Lung microvascular endothelial cell (primary cell): ENCODE measurements around the gene PPP1R3F. TPM values are rescaled to one million over a fixed set of nuclear protein-coding genes. Genes with fewer than 3 reads are reported as not detected.
"Not testable (repeated sequence)": the region's sequence is repeated elsewhere in the genome, so short reads cannot be mapped to it uniquely, and the experiment has no call there.

ENCODE experiments used
- DNase-seq, 2 donors: peaks; one replicate each; pipeline versions ENCODE4 v3.0.0 to v3.0.0-alpha.2; 2010; ENCODE audit warnings: low read depth in 2 of 2
- total RNA-seq: library from RNA; depleted of rRNA; stranded (reverse); fragments of >200 nt; gene quantifications from 2 replicates; pipeline ENCODE4 v1.2.1, GENCODE V29; 2014

PPP1R3F gene
- total RNA-seq, 1 donor from 2014 or later = 4.6 TPM

- no peak for DNase-seq
Observed at GRCh38 chrX:49312176-49312575, 42.6 kb downstream of the PPP1R3F start.

GRCh38 chrX:49316085-49316484, 46.5 kb downstream of the PPP1R3F start:
- no peak for DNase-seq

- not testable (repeated sequence) for DNase-seq
Observed at GRCh38 chrX:49321737-49322136, 52.1 kb downstream of the PPP1R3F start, which contains the start of gene GAGE12J. TSS of gene GAGE12J (plus strand) at chrX:49322037. CDS start at chrX:49323194, 1,157 bp downstream.

DNA sequence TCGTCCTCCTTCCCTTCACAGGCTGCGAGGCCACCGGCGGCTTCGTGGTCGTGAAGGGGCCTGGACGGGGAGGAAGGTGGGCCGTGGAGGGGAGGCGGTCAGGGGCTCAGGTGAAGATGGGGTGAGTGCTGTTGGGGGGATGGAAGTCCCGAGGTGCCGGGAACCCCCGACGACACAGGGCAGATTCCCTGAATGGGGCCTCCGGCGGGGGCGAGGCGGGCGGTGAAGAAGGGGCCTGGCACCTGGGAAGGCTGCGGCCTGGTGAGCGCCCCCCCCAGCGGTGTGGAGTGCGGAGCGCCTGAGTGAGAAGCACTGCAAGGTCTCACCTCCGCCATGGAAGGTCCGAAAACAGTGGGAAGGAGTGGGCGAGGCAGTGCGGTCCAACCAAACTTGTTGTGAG, 52.7 kb downstream of the PPP1R3F start:
- DNase-seq = not testable (repeated sequence)

- not testable (repeated sequence) for DNase-seq
Observed at GRCh38 chrX:49323735-49324134, 54.1 kb downstream of the PPP1R3F start.

- DNase-seq = not testable (repeated sequence)
Observed at GRCh38 chrX:49330421-49330820, 60.8 kb downstream of the PPP1R3F start.

DNA sequence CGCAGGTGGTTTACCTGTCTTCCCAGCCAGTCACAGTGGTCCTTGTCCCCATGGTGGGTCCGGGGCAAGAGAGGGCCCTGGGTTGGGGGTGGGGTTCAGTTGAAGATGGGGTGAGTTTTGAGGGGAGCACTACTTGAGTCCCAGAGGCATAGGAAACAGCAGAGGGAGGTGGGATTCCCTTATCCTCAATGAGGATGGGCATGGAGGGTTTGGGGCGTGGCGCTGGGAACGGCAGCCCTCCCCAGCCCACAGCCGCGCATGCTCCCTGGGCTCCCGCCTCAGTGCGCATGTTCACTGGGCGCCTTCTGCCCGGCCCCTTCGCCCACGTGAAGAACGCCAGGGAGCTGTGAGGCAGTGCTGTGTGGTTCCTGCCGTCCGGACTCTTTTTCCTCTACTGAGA, 61.7 kb downstream of the PPP1R3F start, which contains the start of gene GAGE13:
Gene GAGE13 (plus strand): TSS at position 301 of the 400 bp plus-strand sequence. CDS start 1,156 bp downstream, outside the sequence.
- DNase-seq = not testable (repeated sequence)

GRCh38 chrX:49331841-49332240, 62.2 kb downstream of the PPP1R3F start:
- DNase-seq = not testable (repeated sequence)

Other genes with a start within 250 kb of the PPP1R3F start
- gene TFE3, start 226.4 kb upstream of the PPP1R3F start, total RNA-seq = 8.3 TPM in 2 replicates
- gene CCDC120, start 210.8 kb upstream of the PPP1R3F start, total RNA-seq = 0.44 and 0.79 TPM in 2 replicates
- gene PRAF2, start 195.8 kb upstream of the PPP1R3F start, total RNA-seq = 3.5 and 4.2 TPM in 2 replicates
- 14.6 and 15.9 TPM in 2 replicates for gene WDR45, start 189.9 kb upstream of the PPP1R3F start, total RNA-seq
- 16.3 and 16.6 TPM in 2 replicates for gene GPKOW, start 146.1 kb upstream of the PPP1R3F start, total RNA-seq
- gene MAGIX, start 107.0 kb upstream of the PPP1R3F start, total RNA-seq = 0.60 and 0.65 TPM in 2 replicates
- 6.7 and 12.6 TPM in 2 replicates for gene PLP2, start 97.9 kb upstream of the PPP1R3F start, total RNA-seq
- 2.8 and 3.4 TPM in 2 replicates for gene PRICKLE3, start 83.4 kb upstream of the PPP1R3F start, total RNA-seq
- under 0.01 TPM in 2 replicates for gene SYP, start 69.6 kb upstream of the PPP1R3F start, total RNA-seq
- gene CACNA1F, start 36.5 kb upstream of the PPP1R3F start, total RNA-seq = under 0.01 TPM in 1 of 2 replicates, not detected in the other
- 6.8 and 7.3 TPM in 2 replicates for gene CCDC22, start 34.3 kb upstream of the PPP1R3F start, total RNA-seq
- gene FOXP3, start 5.1 kb upstream of the PPP1R3F start, total RNA-seq = not detected in 2 replicates
- gene GAGE10, start 33.9 kb downstream of the PPP1R3F start, total RNA-seq = not detected in 2 replicates
- not detected in 2 replicates for gene GAGE12J, start 52.2 kb downstream of the PPP1R3F start, total RNA-seq
- not detected in 2 replicates for gene GAGE13, start 61.8 kb downstream of the PPP1R3F start, total RNA-seq